BJ (cell line): ENCODE measurements around the gene PRKCA. TPM values are rescaled to one million over a fixed set of nuclear protein-coding genes. Genes with fewer than 3 reads are reported as not detected.

Experiments used
- CTCF ChIA-PET: fragments of 350-600 bp; formaldehyde crosslinking; extraction: SDS; loops from one replicate; lab custom pipeline; 2021; ENCODE audit warnings: antibody characterized with exemption, inconsistent platforms; lab: Yijun Ruan, JAX
- POLR2A ChIA-PET: fragments of 300-600 bp; sonication (Branson Sonifier 250); formaldehyde crosslinking; extraction: SDS; loops from one replicate; lab custom pipeline; 2021; ENCODE audit warnings: antibody characterized with exemption; lab: Charles Lee
- DNase-seq: peaks from one replicate; pipeline ENCODE4 v3.0.0-alpha.2; 2011; ENCODE audit warnings: low read depth
- H3K27me3 ChIP-seq: 2 replicates; pipeline ENCODE4 v1.6.0; 2011; ENCODE audit warnings: low read length; ENCODE audit not compliant: control insufficient read depth, insufficient read depth
- H3K36me3 ChIP-seq: 2 replicates; pipeline ENCODE4 v1.5.1; 2011; ENCODE audit warnings: low read length; ENCODE audit not compliant: control insufficient read depth, insufficient read depth
- H3K4me3 ChIP-seq: 2 replicates; pipeline ENCODE4 v1.5.1; 2011; ENCODE audit warnings: low read depth, mild to moderate bottlenecking, control low read depth, low read length
- CTCF ChIP-seq: IDR thresholded peaks from 2 replicates; pipeline ENCODE4 v1.5.1; 2011; ENCODE audit warnings: low read depth, mild to moderate bottlenecking, control low read depth, inconsistent platforms, low read length, moderate library complexity; ENCODE audit not compliant: insufficient read depth
- polyA plus RNA-seq: library from polyadenylated mRNA; depleted of rRNA; stranded (reverse); fragments of >200 nt; gene quantifications from 2 replicates; pipeline ENCODE4 v1.2.3, GENCODE V29; 2011

Gene PRKCA
- polyA plus RNA-seq, 1 experiment = 38.7 TPM

GRCh38 chr17:66822009-66822408 is 519.6 kb downstream of the PRKCA start:
- Histone ChIP-seq H3K27me3 (peaks cover 4% of the 10 kb centered on the region; the same call in 1 of the 2 replicates), H3K36me3 (no peaks in the 10 kb centered on the region), H3K4me3 (no peak overlapping the region)
- POLR2A ChIA-PET = no interaction called here
- TF ChIP-seq CTCF = no peak
- CTCF ChIA-PET = no interaction called here
- no peak for DNase-seq

- TF ChIP-seq CTCF = no peak
- Histone ChIP-seq H3K27me3 (peaks cover 2% of the 10 kb centered on the region; the same call in 1 of the 2 replicates), H3K36me3 (no peaks in the 10 kb centered on the region), H3K4me3 (no peak overlapping the region)
- POLR2A ChIA-PET = no interaction called here
- no peak for DNase-seq
- CTCF ChIA-PET = no interaction called here
Measured at GRCh38 chr17:66826856-66827255, 524.4 kb downstream of the PRKCA start.

GRCh38 chr17:66829386-66829864 is 527.0 kb downstream of the PRKCA start:
- POLR2A ChIA-PET = no interaction called here
- peak; percentile 4 for DNase-seq
- peaks cover 8% of the 10 kb centered on the region for H3K27me3 ChIP-seq
- no peaks in the 10 kb centered on the region for H3K36me3 ChIP-seq
- TF ChIP-seq CTCF = no peak
- no peak overlapping the region for H3K4me3 ChIP-seq
- CTCF ChIA-PET = interaction anchor here (0.6 kb wide), 1 partner anchor 14 kb away, joined by 3 read pairs; no protein-coding TSS in a partner anchor

- ChIA-PET CTCF (interaction anchor here (0.6 kb wide), 1 partner anchor 14 kb away, joined by 3 read pairs; no protein-coding TSS in a partner anchor), POLR2A (no interaction called here)
- no peak overlapping the region for H3K4me3 ChIP-seq
- no peaks in the 10 kb centered on the region for H3K36me3 ChIP-seq
- no peak for DNase-seq
- no peak for TF ChIP-seq CTCF
- peaks cover 8% of the 10 kb centered on the region for H3K27me3 ChIP-seq
Measured at GRCh38 chr17:66829883-66830282, 527.5 kb downstream of the PRKCA start.

- Histone ChIP-seq H3K27me3 (peaks cover 8% of the 10 kb centered on the region), H3K36me3 (no peaks in the 10 kb centered on the region), H3K4me3 (no peak overlapping the region)
- POLR2A ChIA-PET = no interaction called here
- no peak for TF ChIP-seq CTCF
- no peak for DNase-seq
- CTCF ChIA-PET = interaction anchor here (0.5 to 0.6 kb wide), 2 partner anchors 12 to 15 kb away, joined by 3 to 4 read pairs; no protein-coding TSS in a partner anchor
Measured at GRCh38 chr17:66830451-66830850, 528.0 kb downstream of the PRKCA start.
